ENCODE data around the gene HSF2BP. TPM values are rescaled to one million over a fixed set of nuclear protein-coding genes. Genes with fewer than 3 reads are reported as not detected.

HSF2BP gene
- total and polyA plus RNA-seq, 2 of the 8 experiments (the other 6 are each of a cell fraction or from before 2014, with no cell fraction given), result 0.51 to 0.93 TPM

DNA sequence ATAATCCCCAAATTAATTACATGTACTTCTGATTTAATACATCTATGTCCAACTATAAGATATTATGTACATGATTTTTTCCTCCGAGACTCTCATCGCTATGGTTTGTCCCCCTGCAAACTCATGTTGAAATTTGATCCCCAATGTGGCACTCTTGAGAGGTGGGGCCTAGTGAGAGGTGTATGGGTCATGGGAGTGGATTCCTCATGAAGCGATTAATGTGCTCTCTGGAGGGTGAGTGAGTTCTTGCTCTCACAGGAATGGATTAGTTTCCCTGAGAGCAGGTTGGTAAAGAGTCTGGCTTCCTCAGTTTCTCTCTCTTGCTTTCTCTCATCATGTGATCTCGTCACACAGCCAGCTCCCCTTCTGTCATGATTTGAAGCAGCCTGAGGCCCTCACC, 16.1 kb downstream of the HSF2BP start (continued):
- TF ChIP-seq JUN (IDR thresholded peaks at IDR 0.05; ENCODE audit: low read depth, low read length), result no peak
- TF ChIP-seq TEAD4 (IDR thresholded peaks at IDR 0.05; ENCODE audit: low read depth, low read length), result no peak
- TF ChIP-seq KDM4A (IDR thresholded peaks at IDR 0.05; ENCODE audit: low read depth, low read length, severe bottlenecking), result no peak
- no peak for TF ChIP-seq SRF (IDR thresholded peaks at IDR 0.05; ENCODE audit: low read depth, low read length)
